ENCODE results near the gene RAI1.
A peak's percentile ranks its signal among the peaks of the same experiment; 100 is the strongest.

RAI1 gene

GRCh38 chr17:17788967-17789366, 107.7 kb downstream of the RAI1 start:
- DNase-seq: no peak

- no peak for DNase-seq
Measured at GRCh38 chr17:17789410-17789809, 108.2 kb downstream of the RAI1 start.

GRCh38 chr17:17789828-17790636, 108.8 kb downstream of the RAI1 start:
- no peak for DNase-seq

GRCh38 chr17:17790637-17791464, 109.6 kb downstream of the RAI1 start:
- DNase-seq: no peak

GRCh38 chr17:17792037-17792550, 110.8 kb downstream of the RAI1 start:
- no peak for DNase-seq

GRCh38 chr17:17792551-17793377, 111.5 kb downstream of the RAI1 start:
- peak; percentile 53 to 69 for DNase-seq

GRCh38 chr17:17793378-17794214, 112.3 kb downstream of the RAI1 start:
- no peak for DNase-seq

GRCh38 chr17:17794382-17794781, 113.1 kb downstream of the RAI1 start:
- DNase-seq: no peak

- no peak for DNase-seq
Measured at GRCh38 chr17:17795296-17795695, 114.0 kb downstream of the RAI1 start.

- DNase-seq: no peak
Measured at GRCh38 chr17:17795946-17796786, 114.9 kb downstream of the RAI1 start.

- DNase-seq: no peak
Measured at GRCh38 chr17:17796787-17797061, 115.5 kb downstream of the RAI1 start.

- DNase-seq: no peak
Measured at GRCh38 chr17:17797119-17797809, 116.0 kb downstream of the RAI1 start.

GRCh38 chr17:17798010-17798556, 116.8 kb downstream of the RAI1 start:
- no peak for DNase-seq

- DNase-seq: no peak
Measured at GRCh38 chr17:17798573-17799255, 117.5 kb downstream of the RAI1 start.

GRCh38 chr17:17800504-17801021, 119.3 kb downstream of the RAI1 start:
- DNase-seq: no peak

GRCh38 chr17:17801800-17802481, 120.7 kb downstream of the RAI1 start:
- DNase-seq: no peak

GRCh38 chr17:17804007-17804406, 122.7 kb downstream of the RAI1 start:
- DNase-seq: no peak

GRCh38 chr17:17805575-17805974, 124.3 kb downstream of the RAI1 start:
- no peak for DNase-seq

GRCh38 chr17:17806035-17806434, 124.8 kb downstream of the RAI1 start:
- DNase-seq: no peak
